ENCODE measurements around the gene SYF2. TPM values are rescaled to one million over a fixed set of nuclear protein-coding genes. Genes with fewer than 3 reads are reported as not detected.

SYF2 gene
- total RNA-seq, 2 experiments from 2014 or later = 29.9 to 36.5 TPM

GRCh38 chr1:25185409-25186160 is 46.7 kb downstream of the SYF2 start:
- no peaks in the 10 kb centered on the region for H3K9me2 ChIP-seq (ENCODE audit: insufficient read depth, low read length)
- TF ChIP-seq EZH2phosphoT487 (IDR thresholded peaks at IDR 0.05; ENCODE audit: borderline replicate concordance, low read depth, low read length) (no peak), CTCF (conservative IDR thresholded peaks at IDR 0.05; ENCODE audit: low read length) (no peak)
- DNase-seq (ENCODE audit: low spot score) = no peak
- BruUV-seq (replicated peaks) = no TSS peak
- H3K27ac ChIP-seq (ENCODE audit: low read depth, low read length, poor library complexity, severe bottlenecking) = no peak overlapping the region
- no peaks in the 10 kb centered on the region for H3K4me1 ChIP-seq (ENCODE audit: insufficient read depth, low read length, poor library complexity, severe bottlenecking)
- no peak overlapping the region for H2AFZ ChIP-seq (ENCODE audit: low read length)
- H3K4me3 ChIP-seq (ENCODE audit: low read depth, low read length, poor library complexity, severe bottlenecking) = no peak overlapping the region
- H3K79me2 ChIP-seq (ENCODE audit: insufficient read depth, low read depth, low read length) = no peaks in the 10 kb centered on the region
- no peaks in the 10 kb centered on the region for H4K20me1 ChIP-seq (ENCODE audit: insufficient read depth, low read length)
- intact Hi-C loops (cut with micrococcal nuclease; ENCODE audit: unreplicated experiment) = no loop called here
- H3K4me2 ChIP-seq (ENCODE audit: low read length) = no peak overlapping the region
- no peaks in the 10 kb centered on the region for H3K9me3 ChIP-seq (ENCODE audit: low read length)
- POLR2A ChIA-PET = no interaction called here
- CTCF ChIA-PET (ENCODE audit: unreplicated experiment) = no interaction called here
- no peaks in the 10 kb centered on the region for H3K36me3 ChIP-seq (ENCODE audit: insufficient read depth, low read length)

- BruUV-seq (replicated peaks) = no TSS peak
- no peak for DNase-seq (ENCODE audit: low spot score)
- Histone ChIP-seq H3K4me2 (ENCODE audit: low read length) (no peak overlapping the region), H4K20me1 (ENCODE audit: insufficient read depth, low read length) (no peaks in the 10 kb centered on the region), H3K9me2 (ENCODE audit: insufficient read depth, low read length) (no peaks in the 10 kb centered on the region), H3K9me3 (ENCODE audit: low read length) (no peaks in the 10 kb centered on the region), H2AFZ (ENCODE audit: low read length) (no peak overlapping the region), H3K36me3 (ENCODE audit: insufficient read depth, low read length) (no peaks in the 10 kb centered on the region), H3K79me2 (ENCODE audit: insufficient read depth, low read depth, low read length) (no peaks in the 10 kb centered on the region), H3K27ac (ENCODE audit: low read depth, low read length, poor library complexity, severe bottlenecking) (no peak overlapping the region), H3K4me1 (ENCODE audit: insufficient read depth, low read length, poor library complexity, severe bottlenecking) (no peaks in the 10 kb centered on the region), H3K4me3 (ENCODE audit: low read depth, low read length, poor library complexity, severe bottlenecking) (no peak overlapping the region)
- ChIA-PET CTCF (ENCODE audit: unreplicated experiment) (no interaction called here), POLR2A (no interaction called here)
- TF ChIP-seq EZH2phosphoT487 (IDR thresholded peaks at IDR 0.05; ENCODE audit: borderline replicate concordance, low read depth, low read length) (no peak), CTCF (conservative IDR thresholded peaks at IDR 0.05; ENCODE audit: low read length) (no peak)
- intact Hi-C loops (cut with micrococcal nuclease; ENCODE audit: unreplicated experiment) = no loop called here
Observed at GRCh38 chr1:25184001-25184762, 48.1 kb downstream of the SYF2 start.
